Measurements from ENCODE around the gene TREH. TPM values are rescaled to one million over a fixed set of nuclear protein-coding genes. Genes with fewer than 3 reads are reported as not detected.
"Not testable (repeated sequence)": the region's sequence is repeated elsewhere in the genome, so short reads cannot be mapped to it uniquely, and the experiment has no call there.

Gene TREH
- total RNA-seq, 4 donors from 2014 or later: not detected

- intact Hi-C loops (cut with DNase I; ENCODE audit: low total_unique reads): no loop called here
- no peak overlapping the region for H3K27ac ChIP-seq
- H3K4me3 ChIP-seq: no peak overlapping the region
- in situ Hi-C loops (cut with MboI; ENCODE audit: low sequenced_read_pairs in 4 of 4): loop anchor here in 1 of 4 donors (25.0 kb wide), 1 partner anchor 105 kb away; the partner anchor contains the start of gene DDX6
- TF ChIP-seq CTCF (IDR thresholded peaks at IDR 0.05 in 4 of 5, conservative IDR thresholded peaks at IDR 0.05 in 1 of 5) (no peak), POLR2A (IDR thresholded peaks at IDR 0.05) (no peak)
- no peaks in the 10 kb centered on the region for H3K9me3 ChIP-seq
- no peaks in the 10 kb centered on the region for H3K36me3 ChIP-seq
- no peaks in the 10 kb centered on the region for H3K27me3 ChIP-seq
- no peak for DNase-seq
- no peaks in the 10 kb centered on the region for H3K4me1 ChIP-seq
- ATAC-seq: no peak
These were observed 2.9 kb upstream of the TREH start for GRCh38 chr11:118682372-118682771.

GRCh38 chr11:118678908-118679307 is 542 bp downstream of the TREH start:
- in situ Hi-C loops (cut with MboI; ENCODE audit: low sequenced_read_pairs in 4 of 4): loop anchor here in 1 of 4 donors (25.0 kb wide), 1 partner anchor 108 kb away; the partner anchor contains the start of gene DDX6
- ATAC-seq; H3K4me3 ChIP-seq; H3K27ac ChIP-seq; DNase-seq; H3K4me1 ChIP-seq; intact Hi-C loops (cut with DNase I; ENCODE audit: low total_unique reads); H3K36me3 ChIP-seq; H3K9me3 ChIP-seq; H3K27me3 ChIP-seq: not testable (repeated sequence)

DNA sequence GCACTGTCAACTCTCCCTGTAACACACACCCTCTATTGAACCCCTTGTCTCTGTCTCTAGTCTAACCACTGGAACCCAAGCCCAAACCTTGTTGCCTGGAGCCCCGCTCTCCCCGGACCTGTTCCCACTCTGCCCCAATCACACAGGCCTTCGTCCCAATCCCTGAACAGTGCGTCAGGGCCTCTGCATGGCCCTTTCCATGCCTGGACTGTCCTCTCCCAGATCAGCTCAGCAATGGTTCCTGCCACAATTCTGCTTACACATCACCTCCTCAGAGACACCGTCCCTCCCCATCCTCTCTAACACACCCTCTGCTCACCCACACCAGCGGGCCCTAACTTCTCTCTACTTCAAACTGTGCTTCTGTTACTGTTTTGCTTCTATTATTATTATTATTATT is 1.5 kb downstream of the TREH start:
- Histone ChIP-seq H3K36me3 (no peaks in the 10 kb centered on the region), H3K4me1 (no peaks in the 10 kb centered on the region), H3K4me3 (no peak overlapping the region), H3K9me3 (no peaks in the 10 kb centered on the region), H3K27ac (no peak overlapping the region), H3K27me3 (no peaks in the 10 kb centered on the region)
- ATAC-seq (no peak), DNase-seq (no peak)
- in situ Hi-C loops (cut with MboI; ENCODE audit: low sequenced_read_pairs in 4 of 4) (loop anchor here in 1 of 4 donors (25.0 kb wide), 1 partner anchor 109 kb away; the partner anchor contains the start of gene DDX6), intact Hi-C loops (cut with DNase I; ENCODE audit: low total_unique reads) (no loop called here)
- TF ChIP-seq POLR2A (IDR thresholded peaks at IDR 0.05): no peak
- TF ChIP-seq CTCF (IDR thresholded peaks at IDR 0.05 in 4 of 5, conservative IDR thresholded peaks at IDR 0.05 in 1 of 5): no peak

DNA sequence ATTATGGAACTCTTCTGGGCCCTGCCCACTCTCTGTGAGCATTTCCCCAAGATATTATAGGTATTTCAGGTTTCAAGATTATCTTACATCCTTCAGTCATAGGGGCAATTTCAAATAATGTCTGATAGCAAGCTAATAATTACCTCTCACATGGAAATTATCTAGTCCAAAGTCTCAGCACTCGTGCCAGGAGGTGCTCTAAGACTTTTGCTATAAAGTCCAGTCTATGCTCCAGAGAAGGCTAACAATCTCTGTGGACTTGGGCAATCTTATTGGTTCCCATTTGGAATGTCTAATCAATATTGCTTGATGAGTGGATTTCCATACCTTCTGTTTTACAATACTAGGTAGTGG is 5.4 kb downstream of the TREH start:
- intact Hi-C loops (cut with DNase I; ENCODE audit: low total_unique reads) (no loop called here), in situ Hi-C loops (cut with MboI; ENCODE audit: low sequenced_read_pairs in 4 of 4) (no loop called here)
- Histone ChIP-seq H3K4me1 (no peaks in the 10 kb centered on the region), H3K4me3 (no peak overlapping the region), H3K27ac (no peak overlapping the region), H3K9me3 (no peaks in the 10 kb centered on the region), H3K36me3 (no peaks in the 10 kb centered on the region), H3K27me3 (no peaks in the 10 kb centered on the region)
- no peak for TF ChIP-seq POLR2A (IDR thresholded peaks at IDR 0.05)
- no peak for TF ChIP-seq CTCF (IDR thresholded peaks at IDR 0.05 in 4 of 5, conservative IDR thresholded peaks at IDR 0.05 in 1 of 5)
- DNase-seq: no peak
- ATAC-seq: no peak

GRCh38 chr11:118673361-118674081 is 5.9 kb downstream of the TREH start:
- H3K36me3 ChIP-seq: no peaks in the 10 kb centered on the region
- no peaks in the 10 kb centered on the region for H3K9me3 ChIP-seq

More at GRCh38 chr11:118673361-118674081, 5.9 kb downstream of the TREH start:
- Histone ChIP-seq H3K4me3 (no peak overlapping the region), H3K27ac (no peak overlapping the region), H3K27me3 (no peaks in the 10 kb centered on the region), H3K4me1 (no peaks in the 10 kb centered on the region)
- DNase-seq (no peak), ATAC-seq (no peak)
- in situ Hi-C loops (cut with MboI; ENCODE audit: low sequenced_read_pairs in 4 of 4) (no loop called here), intact Hi-C loops (cut with DNase I; ENCODE audit: low total_unique reads) (no loop called here)
- no peak for TF ChIP-seq CTCF (IDR thresholded peaks at IDR 0.05 in 4 of 5, conservative IDR thresholded peaks at IDR 0.05 in 1 of 5)
- no peak for TF ChIP-seq POLR2A (IDR thresholded peaks at IDR 0.05)
